GM18861 (cell line): ENCODE data around the gene SPTBN1.

Experiments used
- ATAC-seq: cut with Tn5 transposase; IDR thresholded peaks from one replicate; pipeline ENCODE4 v1.9.1; 2021; ENCODE audit not compliant: unreplicated experiment

SPTBN1 gene

DNA sequence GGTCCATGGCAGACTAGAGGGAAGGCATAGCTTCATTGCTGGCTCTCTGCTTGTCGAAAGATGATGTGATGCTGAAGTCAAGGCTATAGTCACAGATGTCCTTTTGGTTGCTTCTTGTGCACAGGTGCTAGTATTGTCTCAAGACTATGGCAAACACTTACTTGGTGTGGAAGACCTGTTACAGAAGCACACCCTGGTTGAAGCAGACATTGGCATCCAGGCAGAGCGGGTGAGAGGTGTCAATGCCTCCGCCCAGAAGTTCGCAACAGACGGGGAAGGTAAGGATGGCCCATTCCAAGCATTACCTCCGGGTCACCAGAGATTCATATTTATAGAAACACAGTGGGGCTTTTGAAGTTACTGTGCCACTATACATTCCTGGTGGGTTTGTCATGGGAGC lies 171.8 kb downstream of the SPTBN1 start:
- ATAC-seq, result no peak

DNA sequence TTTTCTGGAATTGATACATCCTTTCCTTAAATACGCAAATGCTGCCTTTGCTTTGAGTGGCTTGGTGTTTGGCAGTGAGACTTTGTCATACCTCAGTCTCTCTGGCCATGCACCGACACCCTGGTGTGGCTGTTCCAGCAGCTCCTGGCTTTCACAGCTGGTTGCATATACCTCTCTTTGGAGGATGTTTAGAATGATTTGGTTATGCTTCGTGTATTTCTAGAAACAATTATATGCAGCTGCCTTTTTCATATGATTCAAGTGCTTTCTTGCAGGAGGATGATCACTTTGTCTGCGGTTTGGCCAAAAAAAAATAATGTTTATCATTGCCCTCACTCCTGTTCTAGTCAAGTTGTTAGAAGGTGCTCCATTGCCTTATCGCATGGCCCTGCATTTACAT lies 172.3 kb downstream of the SPTBN1 start:
- ATAC-seq, result no peak

DNA sequence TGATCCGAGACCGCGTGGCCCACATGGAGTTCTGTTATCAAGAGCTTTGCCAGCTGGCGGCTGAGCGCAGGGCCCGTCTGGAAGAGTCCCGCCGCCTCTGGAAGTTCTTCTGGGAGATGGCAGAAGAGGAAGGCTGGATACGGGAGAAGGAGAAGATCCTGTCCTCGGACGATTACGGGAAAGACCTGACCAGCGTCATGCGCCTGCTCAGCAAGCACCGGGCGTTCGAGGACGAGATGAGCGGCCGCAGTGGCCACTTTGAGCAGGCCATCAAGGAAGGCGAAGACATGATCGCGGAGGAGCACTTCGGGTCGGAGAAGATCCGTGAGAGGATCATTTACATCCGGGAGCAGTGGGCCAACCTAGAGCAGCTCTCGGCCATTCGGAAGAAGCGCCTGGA lies 172.8 kb downstream of the SPTBN1 start:
- no peak for ATAC-seq

DNA sequence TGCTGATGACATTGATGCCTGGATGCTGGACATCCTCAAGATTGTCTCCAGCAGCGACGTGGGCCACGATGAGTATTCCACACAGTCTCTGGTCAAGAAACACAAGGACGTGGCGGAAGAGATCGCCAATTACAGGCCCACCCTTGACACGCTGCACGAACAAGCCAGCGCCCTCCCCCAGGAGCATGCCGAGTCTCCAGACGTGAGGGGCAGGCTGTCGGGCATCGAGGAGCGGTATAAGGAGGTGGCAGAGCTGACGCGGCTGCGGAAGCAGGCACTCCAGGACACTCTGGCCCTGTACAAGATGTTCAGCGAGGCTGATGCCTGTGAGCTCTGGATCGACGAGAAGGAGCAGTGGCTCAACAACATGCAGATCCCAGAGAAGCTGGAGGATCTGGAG lies 173.3 kb downstream of the SPTBN1 start:
- no peak for ATAC-seq

DNA sequence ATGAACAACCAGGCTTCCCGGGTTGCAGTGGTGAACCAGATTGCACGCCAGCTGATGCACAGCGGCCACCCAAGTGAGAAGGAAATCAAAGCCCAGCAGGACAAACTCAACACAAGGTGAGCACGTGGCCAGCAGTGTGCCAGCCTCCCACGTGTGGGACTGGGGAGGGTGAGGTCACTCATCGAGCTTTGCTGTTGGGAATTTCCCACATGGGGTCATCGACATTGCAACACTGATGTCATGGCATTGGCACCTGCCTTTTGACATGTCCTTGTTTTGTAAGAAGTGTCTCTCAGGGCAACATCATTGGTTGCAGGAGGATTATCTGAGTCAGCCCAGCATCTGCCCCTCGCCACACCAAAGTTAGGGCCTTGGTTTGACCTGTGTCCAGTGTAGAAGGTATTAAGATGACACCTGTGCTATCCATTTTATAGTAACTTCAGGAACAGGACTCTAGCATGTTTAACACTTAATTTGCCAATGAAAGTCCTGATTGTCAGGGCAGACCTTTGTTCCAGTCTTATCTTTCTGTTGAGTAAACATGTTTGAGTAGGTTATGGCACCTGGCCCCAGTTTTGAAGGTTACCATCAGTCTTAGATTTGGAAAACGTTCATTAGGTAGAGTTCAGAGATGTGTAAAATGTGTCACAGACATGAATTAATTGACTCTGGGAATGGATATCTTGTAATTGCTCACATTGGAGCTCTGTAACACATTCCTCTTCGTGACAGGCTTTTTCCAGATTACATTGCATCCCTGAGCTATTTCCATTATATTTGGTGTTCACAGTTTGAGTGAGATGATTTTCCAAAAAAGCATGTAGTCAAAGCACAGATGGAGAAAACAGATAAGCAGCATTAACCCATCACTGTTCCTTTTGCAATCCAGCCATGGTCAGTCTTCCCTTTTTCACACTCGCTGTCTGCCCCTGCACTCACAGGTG lies 174.1 kb downstream of the SPTBN1 start:
- no peak for ATAC-seq

DNA sequence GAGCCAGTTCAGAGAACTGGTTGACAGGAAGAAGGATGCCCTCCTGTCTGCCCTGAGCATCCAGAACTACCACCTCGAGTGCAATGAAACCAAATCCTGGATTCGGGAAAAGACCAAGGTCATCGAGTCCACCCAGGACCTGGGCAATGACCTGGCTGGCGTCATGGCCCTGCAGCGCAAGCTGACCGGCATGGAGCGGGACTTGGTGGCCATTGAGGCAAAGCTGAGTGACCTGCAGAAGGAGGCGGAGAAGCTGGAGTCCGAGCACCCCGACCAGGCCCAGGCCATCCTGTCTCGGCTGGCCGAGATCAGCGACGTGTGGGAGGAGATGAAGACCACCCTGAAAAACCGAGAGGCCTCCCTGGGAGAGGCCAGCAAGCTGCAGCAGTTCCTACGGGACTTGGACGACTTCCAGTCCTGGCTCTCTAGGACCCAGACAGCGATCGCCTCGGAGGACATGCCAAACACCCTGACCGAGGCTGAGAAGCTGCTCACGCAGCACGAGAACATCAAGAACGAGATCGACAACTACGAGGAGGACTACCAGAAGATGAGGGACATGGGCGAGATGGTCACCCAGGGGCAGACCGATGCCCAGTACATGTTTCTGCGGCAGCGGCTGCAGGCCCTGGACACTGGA lies 174.9 kb downstream of the SPTBN1 start:
- no peak for ATAC-seq

DNA sequence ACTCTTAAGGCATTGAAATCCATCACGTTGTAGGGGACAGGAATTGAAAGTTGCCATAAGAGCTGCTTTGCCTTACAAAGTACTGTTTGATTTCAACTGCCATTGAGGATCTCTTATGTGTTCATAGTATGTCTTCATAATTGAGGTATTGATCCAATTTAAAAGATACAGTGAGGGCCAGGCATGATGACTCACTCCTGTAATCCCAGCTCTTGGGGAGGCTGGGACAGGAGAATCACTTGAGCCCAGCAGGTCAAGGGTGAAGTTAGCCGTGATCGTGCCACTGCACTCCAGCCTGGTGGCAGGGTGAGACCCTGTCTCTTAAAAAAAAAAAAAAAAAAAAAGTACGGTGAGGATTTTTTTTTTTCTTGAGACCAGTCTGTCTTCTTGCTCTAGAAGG lies 175.6 kb downstream of the SPTBN1 start:
- ATAC-seq, result no peak

DNA sequence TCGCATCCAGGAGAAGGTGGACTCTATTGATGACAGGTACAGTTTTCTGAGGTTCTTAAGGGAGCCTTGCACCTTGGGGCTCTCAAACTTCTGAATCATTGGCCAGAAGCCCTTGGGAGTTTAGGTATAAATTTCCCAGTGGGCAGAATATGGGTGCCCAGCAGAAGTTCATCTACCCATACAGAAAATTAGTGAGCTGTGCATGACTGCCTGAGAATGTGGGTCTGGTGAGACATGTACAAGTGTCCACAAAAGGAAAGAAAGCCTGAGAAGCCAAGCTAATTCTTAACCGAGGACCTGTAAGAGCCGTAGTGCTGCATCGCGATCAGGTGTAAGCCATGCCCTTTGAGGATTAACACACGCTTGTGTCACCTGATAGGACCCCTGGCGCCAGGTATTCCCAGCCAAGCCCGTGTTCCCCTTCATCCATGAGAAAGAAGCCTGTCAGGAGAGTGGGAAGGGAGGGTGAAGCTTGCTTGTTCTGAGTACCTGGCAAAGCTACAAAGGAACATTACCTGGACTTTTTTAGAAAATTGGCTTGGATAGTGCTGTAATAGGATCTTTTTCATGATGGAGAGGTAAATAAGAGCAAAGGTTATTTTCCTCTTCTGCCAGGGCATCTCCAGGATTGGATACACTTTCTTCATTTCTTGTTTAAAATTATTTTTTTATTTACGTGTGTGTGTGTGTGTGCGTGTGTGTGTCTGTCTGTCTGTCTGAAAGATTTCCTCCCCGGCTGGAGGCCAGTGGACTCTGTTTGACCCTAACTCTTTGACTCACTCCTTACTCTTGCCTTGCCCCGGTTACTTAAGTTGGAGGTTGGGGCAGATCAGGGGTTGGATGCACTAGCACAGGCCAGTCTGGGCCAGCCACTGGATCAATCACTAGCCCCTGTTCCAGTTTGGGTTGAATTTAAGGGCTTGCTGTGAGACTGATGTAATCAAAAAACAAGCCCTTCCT lies 176.9 kb downstream of the SPTBN1 start:
- ATAC-seq, result no peak

DNA sequence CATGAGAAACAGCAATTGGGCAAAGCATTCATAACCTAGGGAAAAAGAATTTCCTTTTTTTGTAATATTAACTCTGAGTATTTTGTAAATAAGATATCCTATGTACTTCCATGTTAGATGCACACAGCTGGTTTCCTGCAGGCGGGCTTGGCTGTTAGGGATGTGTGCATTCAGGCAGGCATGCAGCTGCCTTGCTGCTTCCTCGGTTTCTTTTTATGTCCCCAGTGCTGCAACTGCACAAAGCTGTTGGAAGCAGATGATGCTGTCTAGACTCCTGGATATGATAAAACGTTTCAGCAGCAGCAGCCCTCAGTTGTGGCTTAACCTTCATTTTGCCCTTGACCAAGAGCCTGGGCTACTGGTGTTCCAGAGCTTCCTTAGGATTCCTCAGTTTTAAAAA lies 177.9 kb downstream of the SPTBN1 start:
- ATAC-seq, result no peak

DNA sequence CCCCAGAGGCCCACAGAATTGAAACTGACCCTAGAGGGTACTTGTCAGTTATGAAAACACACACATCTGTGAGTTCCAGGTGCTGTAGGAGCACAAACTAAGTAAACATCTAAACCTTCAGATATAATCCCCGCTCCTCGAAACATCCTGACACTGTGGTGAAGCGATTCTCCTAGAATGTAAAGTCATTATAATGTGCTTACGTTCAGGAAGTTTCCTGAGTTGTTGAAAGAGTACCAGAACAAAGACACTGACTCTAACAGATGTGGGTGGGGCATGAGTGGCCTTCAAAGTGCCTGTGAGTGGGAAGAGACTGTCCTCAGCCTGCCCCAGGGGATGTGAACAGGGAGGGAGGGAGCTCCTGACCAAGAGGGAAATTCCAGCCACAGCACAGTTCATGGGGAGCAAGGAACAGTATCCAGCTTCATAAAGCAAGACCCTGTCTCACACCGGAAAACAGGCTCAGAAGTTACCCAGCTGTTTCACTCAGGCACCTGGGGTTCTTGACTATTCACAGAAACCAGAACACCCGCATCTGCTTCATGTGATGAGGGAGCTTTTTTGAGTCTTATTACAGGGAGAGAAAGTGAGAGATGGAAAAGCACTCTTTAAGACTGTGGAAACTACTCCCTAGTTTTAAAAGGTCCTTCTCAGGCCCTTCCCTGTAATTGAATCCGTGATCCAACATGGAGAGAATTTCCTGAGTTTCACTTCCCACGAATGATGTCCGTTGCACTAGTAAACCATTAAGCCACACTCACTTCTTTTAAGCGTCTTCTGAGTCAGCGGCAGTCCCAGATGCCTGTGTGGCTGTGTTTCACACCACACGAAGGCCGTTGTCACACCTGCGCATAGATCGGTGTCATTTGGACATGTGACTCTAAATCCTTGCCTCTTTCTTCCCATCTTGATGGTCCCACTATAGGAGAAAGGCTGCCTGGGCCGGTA lies 178.7 kb downstream of the SPTBN1 start:
- ATAC-seq, result peak; percentile 64

DNA sequence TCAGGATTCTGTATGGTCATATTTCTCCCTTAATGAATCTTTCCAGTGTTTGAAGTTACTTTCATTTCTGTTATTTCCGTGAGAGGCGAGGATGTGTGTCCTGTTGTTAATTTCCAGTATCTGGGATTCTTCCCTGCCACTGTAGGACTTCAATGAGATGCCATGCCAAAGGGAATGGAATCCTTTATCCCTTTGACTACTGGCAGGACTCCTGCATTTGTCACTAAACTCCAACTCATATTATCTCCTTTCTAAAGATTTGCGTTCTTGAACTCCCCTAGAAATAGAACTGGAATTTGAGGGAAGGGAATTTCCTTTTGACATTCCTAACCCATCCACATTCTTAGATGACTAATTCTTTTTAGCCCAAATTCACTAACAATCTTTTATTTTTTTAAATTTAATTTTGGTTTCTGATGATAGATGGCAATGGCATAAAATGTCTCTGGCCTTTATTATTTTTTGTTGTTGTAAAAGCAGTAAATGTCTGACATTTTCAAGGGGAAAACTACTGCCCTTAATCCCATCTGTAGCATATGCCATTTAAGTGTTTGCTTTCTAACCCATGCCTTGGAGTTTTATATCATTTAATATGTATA lies 179.5 kb downstream of the SPTBN1 start:
- no peak for ATAC-seq

DNA sequence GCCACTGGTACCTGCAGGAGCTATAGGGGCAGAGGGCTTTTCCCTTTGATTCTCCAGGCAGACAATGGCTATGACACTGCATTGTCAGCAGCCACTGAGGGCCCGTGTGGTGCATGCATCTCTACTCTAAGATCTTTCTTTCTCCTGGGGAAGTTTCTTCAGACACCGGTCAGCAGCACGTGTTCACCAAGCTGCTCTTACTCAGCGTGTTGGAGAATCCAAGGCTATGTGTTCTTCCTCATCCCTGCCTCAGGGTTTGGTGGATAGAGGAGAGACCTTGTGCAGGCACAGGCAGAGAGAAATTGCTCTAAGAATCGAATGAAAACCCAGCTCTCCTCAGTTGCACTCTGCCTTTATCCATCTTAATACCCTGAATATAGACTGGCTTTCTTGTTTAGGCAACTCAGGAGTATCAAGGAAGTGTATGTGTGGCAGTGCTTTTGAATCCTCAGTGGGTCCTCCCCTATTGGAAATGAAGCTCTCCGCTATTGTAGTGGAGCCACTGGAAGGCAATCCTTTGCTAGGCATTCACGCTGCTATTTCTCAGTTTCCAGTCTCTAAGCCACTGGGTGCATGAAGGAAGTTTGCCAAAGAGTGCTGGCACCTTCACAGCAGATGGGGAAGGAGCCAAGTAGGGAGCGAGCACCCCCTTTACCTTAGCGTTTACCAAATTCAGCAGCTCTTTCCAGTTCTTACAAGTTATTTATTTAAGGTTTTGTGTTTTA lies 180.4 kb downstream of the SPTBN1 start:
- no peak for ATAC-seq

DNA sequence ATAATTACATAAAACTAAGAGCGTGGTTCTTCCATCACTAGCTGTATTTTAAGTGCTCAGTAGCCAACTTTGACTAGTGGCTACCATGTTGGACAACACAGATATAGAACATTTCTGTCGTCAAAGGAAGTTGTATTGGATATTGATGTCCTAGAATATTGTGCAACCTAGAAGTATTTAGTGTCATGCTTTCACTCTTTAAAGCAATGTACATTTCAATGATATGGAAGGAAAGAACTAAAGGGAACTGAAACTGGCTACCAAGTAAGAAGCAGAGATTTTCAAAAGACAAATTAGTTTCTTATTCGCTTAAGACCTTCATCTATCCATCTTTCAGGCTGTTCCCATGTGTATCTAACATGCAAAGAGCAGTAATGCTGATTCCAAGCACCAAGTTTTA lies 182.0 kb downstream of the SPTBN1 start:
- peak; percentile 31 for ATAC-seq

DNA sequence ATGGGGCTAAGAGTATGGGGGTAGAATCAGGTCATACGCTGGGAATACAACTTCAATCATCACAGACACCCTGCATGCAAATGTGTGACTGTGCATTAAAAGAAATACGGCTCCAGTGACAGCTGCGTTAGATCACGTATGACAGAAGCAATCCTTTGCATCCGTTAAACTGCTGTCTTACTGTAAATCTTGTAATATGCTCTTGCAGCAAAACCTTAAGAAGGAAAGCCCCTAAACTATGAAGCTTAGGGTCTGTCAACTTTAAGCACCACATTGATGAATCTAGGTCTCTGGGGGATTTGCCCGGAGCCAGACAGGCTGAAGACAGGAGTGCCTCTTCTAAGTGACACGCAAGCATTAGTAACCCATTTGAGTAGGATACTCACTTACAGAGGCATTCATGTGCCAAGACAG lies 182.7 kb downstream of the SPTBN1 start:
- no peak for ATAC-seq

DNA sequence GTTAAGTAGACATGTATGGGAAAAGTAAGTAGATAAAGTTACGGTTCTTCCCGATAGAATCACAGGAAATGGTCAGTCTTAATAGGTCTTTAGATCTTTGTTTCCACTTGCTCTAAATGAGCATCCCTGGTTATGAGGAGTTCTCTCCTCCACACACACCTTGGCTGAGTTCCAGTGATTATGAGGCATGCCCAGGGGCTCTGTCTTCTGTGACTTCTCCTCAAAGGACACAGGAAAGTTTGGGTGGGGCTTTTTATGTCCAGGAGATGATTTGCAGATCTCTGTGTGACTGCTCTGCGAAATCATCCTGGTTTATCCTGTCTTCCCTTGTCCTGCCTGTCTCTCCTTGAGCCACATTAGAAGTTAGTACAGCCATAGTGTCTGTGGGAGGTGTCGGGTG lies 183.5 kb downstream of the SPTBN1 start:
- ATAC-seq, result no peak

DNA sequence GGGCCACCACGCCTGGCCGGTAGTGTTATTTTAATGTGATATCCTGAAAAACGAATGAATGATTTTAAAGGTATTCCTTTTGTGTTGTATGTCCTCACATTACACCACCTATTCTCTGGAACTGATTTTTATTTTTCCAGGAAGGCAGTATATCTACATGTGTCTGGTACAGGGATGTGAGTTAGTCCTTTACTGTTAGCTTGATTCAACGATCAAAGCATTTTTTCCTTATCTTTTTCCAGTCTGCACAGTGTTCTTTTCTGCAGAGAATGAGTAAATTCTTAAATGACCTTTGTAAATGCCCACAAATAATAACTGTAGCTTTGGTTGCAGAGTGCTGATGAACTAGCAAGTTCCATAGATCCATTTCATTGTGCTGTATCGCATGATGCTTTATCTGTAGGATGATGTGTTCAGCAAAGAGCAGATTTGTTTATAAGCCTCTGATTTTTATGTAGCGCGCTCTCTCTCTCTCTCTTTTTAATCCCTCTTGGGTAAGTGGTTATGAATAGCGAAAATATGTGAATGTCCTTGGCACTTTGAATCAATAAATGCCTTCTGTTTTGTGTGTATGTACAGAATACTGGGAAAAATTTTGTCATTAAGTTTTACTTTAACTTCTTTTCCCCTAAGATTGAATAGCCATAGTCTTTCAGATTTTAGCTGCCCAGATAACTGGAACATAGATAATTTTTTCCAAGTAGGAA lies 184.9 kb downstream of the SPTBN1 start:
- ATAC-seq, result no peak

DNA sequence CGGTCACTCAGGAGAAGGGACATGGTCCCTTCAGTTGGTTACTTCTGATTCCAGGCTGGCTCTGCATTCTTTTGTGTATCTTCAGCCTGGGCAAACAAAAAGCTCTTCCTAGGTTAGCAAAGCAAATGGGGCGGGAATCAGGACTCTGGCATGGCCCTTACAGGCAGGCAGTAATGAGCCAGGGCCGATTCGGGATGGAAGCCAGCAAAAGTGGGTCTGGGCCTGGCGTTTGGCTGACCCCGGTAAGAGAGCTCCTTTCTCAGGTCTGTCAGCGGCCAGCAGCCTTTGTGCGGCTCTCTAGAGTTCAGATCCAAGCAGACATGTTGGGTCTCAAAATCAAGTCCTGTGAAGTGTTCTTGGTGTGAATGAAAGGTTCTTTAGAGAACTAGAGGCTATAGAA lies 185.9 kb downstream of the SPTBN1 start:
- no peak for ATAC-seq

DNA sequence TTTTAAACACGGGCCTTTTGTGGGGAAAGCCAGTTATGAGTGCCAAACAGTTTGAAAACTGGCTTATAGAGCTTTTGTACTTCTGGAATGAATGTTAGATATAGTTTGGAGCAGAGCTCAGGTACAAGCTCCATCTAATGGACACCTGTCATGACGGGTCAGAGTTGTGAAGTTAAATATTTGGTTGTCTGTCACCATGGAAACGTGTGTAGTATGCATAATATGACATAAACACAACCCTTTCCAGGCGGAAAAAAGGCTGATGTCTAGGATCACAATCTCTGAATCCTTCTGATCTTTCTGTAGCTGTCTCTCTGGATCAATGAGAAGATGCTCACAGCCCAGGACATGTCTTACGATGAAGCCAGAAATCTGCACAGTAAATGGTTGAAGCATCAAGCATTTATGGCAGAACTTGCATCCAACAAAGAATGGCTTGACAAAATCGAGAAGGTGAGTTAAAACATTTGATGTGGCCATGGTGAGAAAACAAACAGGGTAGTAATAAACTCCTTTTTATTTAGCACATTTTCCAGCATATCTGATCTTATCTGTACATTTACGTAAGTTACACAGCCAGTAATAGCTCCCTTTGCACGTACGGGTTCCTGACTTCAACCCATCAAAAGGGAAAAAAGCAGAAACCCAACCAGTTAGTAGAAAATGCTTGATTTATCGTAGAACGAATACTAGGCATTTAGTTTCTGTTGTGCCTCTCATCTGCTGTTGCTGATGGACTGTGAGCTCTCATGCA lies 186.7 kb downstream of the SPTBN1 start:
- no peak for ATAC-seq
